NCI-H446 treated with DMSO at 0.1 percent for 48 hours (cell line): ENCODE results near the gene IL26.
"Not testable (repeated sequence)": the region's sequence is repeated elsewhere in the genome, so short reads cannot be mapped to it uniquely, and the experiment has no call there.

Experiments
- DNase-seq: peaks from one replicate; lab custom pipeline; 2025; lab: John Stamatoyannopoulos, UW

The IL26 gene

GRCh38 chr12:68199127-68199526, 26.5 kb downstream of the IL26 start:
- no peak for DNase-seq

GRCh38 chr12:68198507-68199086, 27.0 kb downstream of the IL26 start:
- DNase-seq: no peak

GRCh38 chr12:68190301-68190700, 35.3 kb downstream of the IL26 start:
- no peak for DNase-seq

- DNase-seq: no peak
These were observed 35.8 kb downstream of the IL26 start for GRCh38 chr12:68189821-68190242.

- no peak for DNase-seq
These were observed 40.0 kb downstream of the IL26 start for GRCh38 chr12:68185598-68185997.

GRCh38 chr12:68180792-68181744, 44.5 kb downstream of the IL26 start:
- DNase-seq: no peak

- DNase-seq: no peak
These were observed 46.7 kb downstream of the IL26 start for GRCh38 chr12:68178774-68179439.

- DNase-seq: no peak
These were observed 47.4 kb downstream of the IL26 start for GRCh38 chr12:68178184-68178583.

GRCh38 chr12:68177562-68177961, 48.0 kb downstream of the IL26 start:
- DNase-seq: no peak

- no peak for DNase-seq
These were observed 49.4 kb downstream of the IL26 start for GRCh38 chr12:68176257-68176656.

- no peak for DNase-seq
These were observed 50.0 kb downstream of the IL26 start for GRCh38 chr12:68175557-68176061.

GRCh38 chr12:68174761-68175160, 50.8 kb downstream of the IL26 start:
- not testable (repeated sequence) for DNase-seq

- no peak for DNase-seq
These were observed 51.8 kb downstream of the IL26 start for GRCh38 chr12:68173792-68174191.

- no peak for DNase-seq
These were observed 54.9 kb downstream of the IL26 start for GRCh38 chr12:68170726-68171125.

GRCh38 chr12:68169213-68169889, 56.3 kb downstream of the IL26 start:
- DNase-seq: no peak

GRCh38 chr12:68166317-68166831, 59.2 kb downstream of the IL26 start:
- DNase-seq: no peak

- no peak for DNase-seq
These were observed 62.0 kb downstream of the IL26 start for GRCh38 chr12:68163560-68164081.

GRCh38 chr12:68162374-68162773, 63.2 kb downstream of the IL26 start:
- no peak for DNase-seq

- no peak for DNase-seq
These were observed 65.8 kb downstream of the IL26 start, which contains the start of gene IFNG for GRCh38 chr12:68159681-68160304. Gene IFNG (minus strand): TSS chr12:68159740. CDS start chr12:68159615, 125 bp downstream.

- no peak for DNase-seq
These were observed 67.2 kb downstream of the IL26 start for GRCh38 chr12:68158432-68158831.

GRCh38 chr12:68157380-68157779, 68.2 kb downstream of the IL26 start:
- no peak for DNase-seq
